ENCODE data around the gene TSHB. TPM values are rescaled to one million over a fixed set of nuclear protein-coding genes. Genes with fewer than 3 reads are reported as not detected.

TSHB gene
- total RNA-seq, 1 experiment from 2014 or later: not detected

DNA sequence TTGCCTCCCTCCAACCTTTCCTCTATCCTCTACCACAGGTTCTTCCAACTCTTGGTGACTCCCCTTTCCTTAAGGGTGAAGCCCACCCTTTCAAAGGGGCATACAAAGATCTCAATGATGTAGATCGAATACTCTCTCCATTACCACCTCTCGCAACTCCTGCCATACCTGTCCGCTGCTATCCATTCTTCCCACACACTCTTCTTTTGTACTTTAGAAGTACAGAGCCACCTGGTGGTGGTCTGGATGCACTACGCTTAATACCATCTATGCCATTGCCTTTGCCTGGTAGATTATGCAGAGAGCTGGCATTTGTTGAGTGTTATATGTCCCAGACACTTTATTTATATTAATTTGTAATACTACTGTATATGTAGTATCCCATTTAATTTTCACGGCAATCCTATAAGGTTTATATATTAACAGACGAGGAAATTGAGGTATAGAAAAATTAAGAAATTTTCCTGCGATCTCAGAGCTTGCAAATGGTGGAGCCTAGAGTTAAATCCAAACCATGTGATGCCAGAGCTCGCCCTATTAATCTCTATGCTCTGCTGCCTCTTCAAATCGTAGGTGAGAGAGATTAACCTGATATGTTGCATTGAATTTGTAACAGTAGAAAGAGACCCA, 22.9 kb downstream of the TSHB start:
- Histone ChIP-seq H3K79me2 (ENCODE audit: insufficient read depth, low read length) (no peaks in the 10 kb centered on the region), H3K27me3 (ENCODE audit: insufficient read depth, low read length) (no peaks in the 10 kb centered on the region), H3K9ac (ENCODE audit: low read length) (no peak overlapping the region), H3K9me3 (ENCODE audit: control insufficient read depth in 1 of 2, insufficient read depth in 1 of 2, low read depth in 1 of 2, low read length in 2 of 2) (no peaks in the 10 kb centered on the region), H3K4me1 (ENCODE audit: control insufficient read depth in 1 of 2, insufficient read depth in 2 of 2, low read length in 2 of 2) (no peaks in the 10 kb centered on the region), H3K27ac (ENCODE audit: low read depth, low read length) (no peak overlapping the region), H3K9me2 (ENCODE audit: insufficient read depth) (no peaks in the 10 kb centered on the region), H3K36me3 (ENCODE audit: control insufficient read depth in 1 of 2, insufficient read depth in 2 of 2, low read length in 2 of 2) (no peaks in the 10 kb centered on the region), H4K20me1 (ENCODE audit: insufficient read depth) (no peaks in the 10 kb centered on the region), H2AFZ (ENCODE audit: low read depth, low read length, poor library complexity, severe bottlenecking) (peak overlapping the region; percentile 24), H3K4me3 (replicated peaks in 1 of 2; ENCODE audit: low read depth in 1 of 2, low read length in 2 of 2) (no peak overlapping the region), H3K4me2 (ENCODE audit: low read length) (peak overlapping the region; percentile 27)
- TF ChIP-seq TCF7L2 (IDR thresholded peaks at IDR 0.05; ENCODE audit: borderline replicate concordance, extremely low read depth, insufficient read depth, insufficient read length) (no peak), POLR2AphosphoS5 (IDR thresholded peaks at IDR 0.05; ENCODE audit: low read depth, low read length) (no peak), CTCF (IDR thresholded peaks at IDR 0.05 in 2 of 3, conservative IDR thresholded peaks at IDR 0.05 in 1 of 3; ENCODE audit: borderline replicate concordance in 1 of 3, insufficient read depth in 1 of 3, low read depth in 2 of 3, low read length in 2 of 3) (peak; percentile 61 to 82 (median 80); a peak in 5 of 6 replicates), RAD21 (IDR thresholded peaks at IDR 0.05; ENCODE audit: low read depth) (peak; percentile 66)
- intact Hi-C loops (cut with micrococcal nuclease): no loop called here
- RAD21 ChIA-PET (ENCODE audit: low non-redundant PET in 1 of 2, low total read pairs in 2 of 2, uncharacterized antibody in 2 of 2, unreplicated experiment in 2 of 2): interaction anchor here (0.7 to 2.2 kb wide), 2 partner anchors 11 to 61 kb away, joined by 4 to 6 read pairs; no protein-coding TSS in a partner anchor
- CTCF ChIA-PET: interaction anchor here (0.6 to 2.8 kb wide), 23 partner anchors 10 to 1076 kb away, joined by 3 to 35 read pairs (median 3); no protein-coding TSS in a partner anchor
- BruUV-seq (replicated peaks): no TSS peak
- POLR2A ChIA-PET: interaction anchor here (0.8 kb wide), 1 partner anchor 11 kb away, joined by 3 read pairs; no protein-coding TSS in a partner anchor
- DNase-seq (ENCODE audit: low read depth, low spot score) (peak; percentile 62), ATAC-seq (peak; percentile 99)

DNA sequence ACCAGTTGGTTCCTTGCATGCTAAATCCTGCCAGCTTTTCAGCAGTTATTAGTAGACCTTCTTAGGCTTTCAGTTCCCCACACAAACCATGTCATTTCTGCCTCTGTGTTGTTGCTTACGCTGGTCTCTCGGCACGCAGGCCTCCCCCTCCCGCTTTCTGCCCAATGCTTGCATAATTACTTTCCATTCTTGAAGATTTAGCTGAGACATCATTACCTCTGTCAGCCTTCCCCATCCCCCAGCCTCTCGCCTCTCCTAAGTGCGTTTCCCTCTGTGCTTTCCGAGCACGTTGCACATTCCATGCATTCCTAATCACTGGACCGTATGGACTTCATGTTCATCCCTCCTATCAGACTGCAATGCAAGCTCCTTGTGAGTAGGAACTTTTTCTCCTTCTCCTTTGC, 26.8 kb downstream of the TSHB start:
- no peak overlapping the region for H3K4me2 ChIP-seq (ENCODE audit: low read length)
- RAD21 ChIA-PET (ENCODE audit: low non-redundant PET in 1 of 2, low total read pairs in 2 of 2, uncharacterized antibody in 2 of 2, unreplicated experiment in 2 of 2): no interaction called here
- intact Hi-C loops (cut with micrococcal nuclease): no loop called here

More for the DNA sequence above, 26.8 kb downstream of the TSHB start:
- H3K36me3 ChIP-seq (ENCODE audit: control insufficient read depth in 1 of 2, insufficient read depth in 2 of 2, low read length in 2 of 2): no peaks in the 10 kb centered on the region
- no peak for TF ChIP-seq POLR2A (IDR thresholded peaks at IDR 0.05; ENCODE audit: borderline replicate concordance, extremely low read depth, insufficient read depth, insufficient read length)
- TF ChIP-seq, protein P1, sequence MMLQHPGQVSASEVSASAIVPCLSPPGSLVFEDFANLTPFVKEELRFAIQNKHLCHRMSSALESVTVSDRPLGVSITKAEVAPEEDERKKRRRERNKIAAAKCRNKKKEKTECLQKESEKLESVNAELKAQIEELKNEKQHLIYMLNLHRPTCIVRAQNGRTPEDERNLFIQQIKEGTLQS (IDR thresholded peaks at IDR 0.05): no peak
- TF ChIP-seq SIN3A (IDR thresholded peaks at IDR 0.05; ENCODE audit: low read depth): no peak
- no peaks in the 10 kb centered on the region for H3K79me2 ChIP-seq (ENCODE audit: insufficient read depth, low read length)
- H3K9me3 ChIP-seq (ENCODE audit: control insufficient read depth in 1 of 2, insufficient read depth in 1 of 2, low read depth in 1 of 2, low read length in 2 of 2): no peaks in the 10 kb centered on the region
- H4K20me1 ChIP-seq (ENCODE audit: insufficient read depth): no peaks in the 10 kb centered on the region
- H3K4me1 ChIP-seq (ENCODE audit: control insufficient read depth in 1 of 2, insufficient read depth in 2 of 2, low read length in 2 of 2): no peaks in the 10 kb centered on the region
- BruUV-seq (replicated peaks): no TSS peak
- H3K9me2 ChIP-seq (ENCODE audit: insufficient read depth): no peaks in the 10 kb centered on the region
- ChIA-PET CTCF (no interaction called here), POLR2A (no interaction called here)
- no peak for ATAC-seq
- H3K27me3 ChIP-seq (ENCODE audit: insufficient read depth, low read length): no peaks in the 10 kb centered on the region
- no peak for DNase-seq (ENCODE audit: low read depth, low spot score)
- no peak overlapping the region for H2AFZ ChIP-seq (ENCODE audit: low read depth, low read length, poor library complexity, severe bottlenecking)
- H3K27ac ChIP-seq (ENCODE audit: low read depth, low read length): no peak overlapping the region
- no peak overlapping the region for H3K9ac ChIP-seq (ENCODE audit: low read length)
- H3K4me3 ChIP-seq (replicated peaks in 1 of 2; ENCODE audit: low read depth in 1 of 2, low read length in 2 of 2): no peak overlapping the region

Data from HCT116 (cell line).